ENCODE measurements around the gene NECAP2.

DNA sequence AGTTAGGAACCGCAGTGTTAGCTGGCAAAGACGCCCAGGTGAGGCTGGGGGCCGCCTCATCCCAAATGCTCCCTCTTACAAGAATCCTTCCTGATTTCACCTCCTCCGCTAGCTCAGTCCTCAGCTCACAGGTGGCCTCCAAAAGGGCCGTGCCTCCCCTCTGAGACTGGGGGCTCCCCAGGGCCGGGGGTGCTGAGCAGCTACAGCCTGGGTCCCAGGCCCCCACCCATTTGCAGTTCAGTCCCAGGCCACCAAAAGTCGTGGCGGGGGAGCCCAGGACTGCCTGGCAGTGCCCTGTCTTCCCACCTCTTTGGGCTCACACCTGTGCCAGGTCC, 43.9 kb downstream of the NECAP2 start:
- TF ChIP-seq POLR2AphosphoS5 (IDR thresholded peaks at IDR 0.05; ENCODE audit: low read depth, low read length) (no peak), REST (IDR thresholded peaks at IDR 0.05; ENCODE audit: insufficient read depth in 1 of 2, low read depth in 2 of 2, low read length in 2 of 2) (no peak)
